Choroid plexus epithelial cell (primary cell): ENCODE measurements around the gene PPP2R5C.
A peak's percentile ranks its signal among the peaks of the same experiment; 100 is the strongest.

Experiments
- DNase-seq: peaks from one replicate; pipeline ENCODE4 v3.0.0-alpha.2; 2010; ENCODE audit warnings: low read depth
- H3K4me3 ChIP-seq: 2 replicates; pipeline ENCODE4 v1.5.1; 2011; ENCODE audit warnings: low read depth, mild to moderate bottlenecking, control low read depth, low read length, moderate library complexity
- TF ChIP-seq, protein P1 (sequence below): conservative IDR thresholded peaks from 2 replicates; pipeline ENCODE4 v1.5.1; 2011; ENCODE audit warnings: low read depth, mild to moderate bottlenecking, control low read depth, inconsistent platforms, low read length, moderate library complexity

PPP2R5C gene

GRCh38 chr14:101823511-101824120, 62.1 kb downstream of the PPP2R5C start:
- no peak overlapping the region for H3K4me3 ChIP-seq
- TF ChIP-seq, protein P1, sequence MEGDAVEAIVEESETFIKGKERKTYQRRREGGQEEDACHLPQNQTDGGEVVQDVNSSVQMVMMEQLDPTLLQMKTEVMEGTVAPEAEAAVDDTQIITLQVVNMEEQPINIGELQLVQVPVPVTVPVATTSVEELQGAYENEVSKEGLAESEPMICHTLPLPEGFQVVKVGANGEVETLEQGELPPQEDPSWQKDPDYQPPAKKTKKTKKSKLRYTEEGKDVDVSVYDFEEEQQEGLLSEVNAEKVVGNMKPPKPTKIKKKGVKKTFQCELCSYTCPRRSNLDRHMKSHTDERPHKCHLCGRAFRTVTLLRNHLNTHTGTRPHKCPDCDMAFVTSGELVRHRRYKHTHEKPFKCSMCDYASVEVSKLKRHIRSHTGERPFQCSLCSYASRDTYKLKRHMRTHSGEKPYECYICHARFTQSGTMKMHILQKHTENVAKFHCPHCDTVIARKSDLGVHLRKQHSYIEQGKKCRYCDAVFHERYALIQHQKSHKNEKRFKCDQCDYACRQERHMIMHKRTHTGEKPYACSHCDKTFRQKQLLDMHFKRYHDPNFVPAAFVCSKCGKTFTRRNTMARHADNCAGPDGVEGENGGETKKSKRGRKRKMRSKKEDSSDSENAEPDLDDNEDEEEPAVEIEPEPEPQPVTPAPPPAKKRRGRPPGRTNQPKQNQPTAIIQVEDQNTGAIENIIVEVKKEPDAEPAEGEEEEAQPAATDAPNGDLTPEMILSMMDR: no peak
- no peak for DNase-seq

GRCh38 chr14:101824339-101824727, 62.8 kb downstream of the PPP2R5C start:
- no peak overlapping the region for H3K4me3 ChIP-seq
- no peak for DNase-seq
- TF ChIP-seq, protein P1: no peak

DNA sequence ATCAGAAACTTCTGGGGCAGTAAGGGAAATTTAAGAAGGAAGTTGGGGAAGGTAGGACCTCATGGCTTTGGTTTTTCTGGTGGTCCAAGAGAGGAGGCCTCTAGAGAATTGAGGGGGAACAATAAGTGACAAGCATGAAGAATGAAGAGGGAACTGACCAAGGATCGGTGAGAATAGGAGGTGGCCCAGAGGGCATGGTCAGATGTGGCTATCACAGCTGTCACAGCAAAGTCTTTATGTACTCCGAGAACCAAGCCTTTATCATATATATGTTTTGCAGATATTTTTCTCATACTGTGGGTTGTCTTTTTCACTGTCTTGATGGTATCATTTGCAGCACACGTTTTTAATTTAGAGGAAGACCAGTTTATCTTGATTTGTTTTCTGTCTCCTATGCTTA, 64.3 kb downstream of the PPP2R5C start:
- DNase-seq: no peak
- TF ChIP-seq, protein P1: no peak
- H3K4me3 ChIP-seq: no peak overlapping the region

DNA sequence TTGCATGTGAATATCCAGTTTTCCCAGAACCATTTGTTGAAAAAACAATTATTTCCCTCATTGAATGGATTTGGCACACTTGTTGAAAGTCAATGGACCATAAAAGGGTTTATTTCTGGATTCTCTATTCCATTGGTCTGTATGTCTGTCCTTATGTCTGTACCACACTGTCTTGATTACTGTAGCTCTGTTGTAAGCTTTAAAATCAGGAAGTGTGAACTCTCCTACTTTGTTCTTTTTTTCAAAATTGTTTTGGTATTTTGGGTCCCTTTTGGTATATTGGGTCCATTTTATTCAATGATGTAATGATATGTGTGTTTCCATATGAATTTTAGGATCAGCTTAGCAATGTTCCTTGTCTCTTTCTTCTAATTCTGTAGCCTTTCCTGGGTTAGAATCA, 64.8 kb downstream of the PPP2R5C start:
- TF ChIP-seq, protein P1: no peak
- no peak for DNase-seq
- no peak overlapping the region for H3K4me3 ChIP-seq

- DNase-seq: no peak
- TF ChIP-seq, protein P1: no peak
Measured at GRCh38 chr14:101827286-101827685, 65.8 kb downstream of the PPP2R5C start.

GRCh38 chr14:101828046-101828445, 66.5 kb downstream of the PPP2R5C start:
- no peak overlapping the region for H3K4me3 ChIP-seq
- TF ChIP-seq, protein P1: no peak
- peak; percentile 14 for DNase-seq

More at GRCh38 chr14:101827286-101827685, 65.8 kb downstream of the PPP2R5C start:
- no peak overlapping the region for H3K4me3 ChIP-seq

DNA sequence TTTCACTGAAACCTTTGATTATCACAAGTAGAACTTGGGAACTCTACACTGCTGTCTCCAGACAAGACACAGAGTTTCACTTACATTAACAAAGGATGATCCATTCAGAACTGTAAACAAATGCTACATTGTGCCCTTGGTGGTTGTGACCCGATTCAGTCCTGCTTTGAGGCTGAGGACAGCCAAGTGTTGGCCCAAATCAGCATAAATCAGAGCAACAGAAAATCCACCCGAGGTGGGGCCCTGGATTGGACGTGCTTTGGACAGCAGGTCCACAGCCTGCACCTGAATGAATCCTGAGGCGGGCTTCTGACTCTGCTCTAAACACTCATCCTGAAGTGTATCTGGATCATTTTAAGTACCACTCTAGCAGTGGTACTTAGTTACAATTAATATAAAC, 68.8 kb downstream of the PPP2R5C start:
- TF ChIP-seq, protein P1: no peak
- H3K4me3 ChIP-seq: no peak overlapping the region
- no peak for DNase-seq
